ENCODE measurements around the gene LRRC8B.

LRRC8B gene

DNA sequence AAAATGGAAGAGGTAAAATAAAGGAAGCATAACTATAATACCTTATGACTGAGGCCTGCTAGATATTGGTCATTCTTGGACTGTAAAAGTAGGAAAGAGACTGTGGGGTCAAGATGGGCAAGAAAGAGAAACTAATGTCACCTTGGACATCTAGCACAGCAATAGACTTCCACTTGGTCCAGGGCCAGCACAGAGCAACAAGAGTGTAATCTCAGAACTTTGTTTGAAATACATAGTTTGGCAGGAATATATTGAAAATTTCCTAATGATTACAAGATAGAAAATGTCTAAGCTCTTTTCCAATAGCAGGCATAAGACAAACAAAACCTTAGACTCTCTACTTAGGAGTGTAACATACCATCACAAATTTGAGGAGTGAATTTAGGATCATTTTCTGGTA is 112.9 kb downstream of the LRRC8B start:
- no peak for DNase-seq

DNA sequence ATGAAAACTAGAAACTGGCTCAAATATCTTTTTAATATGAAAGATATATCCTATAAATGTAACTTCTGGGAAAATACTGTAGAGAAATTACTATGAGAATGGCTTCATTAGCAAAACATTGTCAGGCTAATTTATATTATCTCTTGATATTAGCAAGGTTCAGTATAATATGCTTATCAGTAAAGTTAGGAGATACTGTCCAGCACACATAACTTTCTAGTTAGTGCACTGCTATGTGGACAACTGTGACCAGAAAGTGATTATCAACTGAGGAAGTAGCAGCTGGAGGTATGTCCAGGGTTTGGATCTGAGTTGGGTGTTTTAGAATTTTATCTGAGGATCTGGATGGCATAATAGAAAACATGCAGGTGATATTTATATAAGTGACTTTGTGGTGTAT is 115.8 kb downstream of the LRRC8B start:
- no peak for DNase-seq

- no peak for DNase-seq
These were observed 117.2 kb downstream of the LRRC8B start for GRCh38 chr1:89641781-89642180.

GRCh38 chr1:89643577-89643976 is 118.9 kb downstream of the LRRC8B start:
- DNase-seq = no peak

GRCh38 chr1:89644119-89644814 is 119.6 kb downstream of the LRRC8B start:
- DNase-seq = no peak

- DNase-seq = no peak
These were observed 121.6 kb downstream of the LRRC8B start for GRCh38 chr1:89646259-89646658.
